HepG2 (cell line): ENCODE data around the gene NUAK2. TPM values are rescaled to one million over a fixed set of nuclear protein-coding genes. Genes with fewer than 3 reads are reported as not detected.

Experiments used
- ATAC-seq: fragments of 200-7000 bp; cut with Tn5 transposase; 3 replicates; pipeline ENCODE4 v1.9.1; 2020; ENCODE audit warnings: mild to moderate bottlenecking, moderate library complexity
- BruUV-seq: library from RNA; stranded (reverse); fragments of 400-500 nt; replicated peaks from 2 replicates; lab custom pipeline; 2021; lab: Mats Ljungman, UMichigan
- CTCF ChIA-PET: fragments of 300-600 bp; formaldehyde crosslinking; extraction: SDS; loops from one replicate; lab custom pipeline; 2021; ENCODE audit warnings: low total read pairs, inconsistent platforms, low intra/inter-chr PET ratio; lab: Yijun Ruan, JAX
- POLR2A ChIA-PET: fragments of 350-600 bp; sonication (Branson Sonifier 250); formaldehyde crosslinking; loops from one replicate; lab custom pipeline; 2020; ENCODE audit warnings: antibody characterized with exemption, inconsistent platforms; lab: Yijun Ruan, JAX
- DNase-seq: peaks from one replicate; pipeline ENCODE4 v3.0.0-alpha.2; 2015; ENCODE audit warnings: low spot score
- FAIRE-seq: peaks from 3 replicates; lab custom pipeline; 2011; peaks lifted over from hg19 to GRCh38; lab: Jason Lieb, UNC
- H2AFZ ChIP-seq: one replicate; pipeline ENCODE4 v1.6.1; 2011; ENCODE audit warnings: low read length, inconsistent platforms
- H3K27ac ChIP-seq: fragments of 300-600 bp; 3 replicates; pipeline ENCODE4 v1.8.0; 2011; ENCODE audit warnings: mixed run types, mild to moderate bottlenecking, mixed read lengths, low read length, inconsistent platforms; ENCODE audit not compliant: insufficient read depth; ENCODE audit errors: extremely low read length
- H3K27me3 ChIP-seq, 2 experiments: fragments of 200-600 bp in 1 of 2; 2 replicates in 1 of 2; 3 replicates in 1 of 2; pipeline versions ENCODE4 v1.6.0 to v1.8.0; 2011; ENCODE audit warnings: low read length in 2 of 2, mild to moderate bottlenecking in 2 of 2, moderate library complexity in 2 of 2, inconsistent platforms in 1 of 2; ENCODE audit not compliant: insufficient read depth in 2 of 2, control insufficient read depth in 1 of 2
- H3K36me3 ChIP-seq, 2 experiments: fragments of 200-600 bp in 1 of 2; replicated peaks in 1 of 2; 2 replicates in 1 of 2; 3 replicates in 1 of 2; pipeline versions ENCODE4 v1.5.1 to v1.8.0; 2011; ENCODE audit warnings: low read length in 2 of 2, inconsistent platforms in 1 of 2; ENCODE audit not compliant: insufficient read depth in 2 of 2, control insufficient read depth in 1 of 2
- H3K4me1 ChIP-seq: 2 replicates; pipeline ENCODE4 v1.5.1; 2012; ENCODE audit warnings: low read length, inconsistent platforms; ENCODE audit not compliant: insufficient read depth
- H3K4me2 ChIP-seq: 2 replicates; pipeline ENCODE4 v1.6.0; 2011; ENCODE audit warnings: low read depth, low read length, inconsistent platforms
- H3K4me3 ChIP-seq, 3 experiments: fragments of 200-600 bp in 1 of 3; sonication (generic), shearing (Covaris generic) in 1 of 3; replicated peaks in 1 of 3; 2 replicates each; pipeline ENCODE4 v1.5.1; 2011 to 2016; ENCODE audit warnings: low read length in 3 of 3, inconsistent platforms in 2 of 3, low read depth in 2 of 3, mild to moderate bottlenecking in 2 of 3, control low read depth in 1 of 3, mixed read lengths in 1 of 3; ENCODE audit not compliant: insufficient read depth in 1 of 3
- H3K79me2 ChIP-seq: one replicate; pipeline ENCODE4 v1.6.1; 2011; ENCODE audit warnings: low read length, inconsistent platforms; ENCODE audit not compliant: insufficient read depth
- H3K9ac ChIP-seq: 2 replicates; pipeline ENCODE4 v1.6.0; 2011; ENCODE audit warnings: mild to moderate bottlenecking, low read depth, low read length, inconsistent platforms; ENCODE audit not compliant: insufficient read depth
- H3K9me3 ChIP-seq: 2 replicates; pipeline ENCODE4 v1.5.1; 2012; ENCODE audit warnings: mild to moderate bottlenecking, low read length
- H4K20me1 ChIP-seq: 2 replicates; pipeline ENCODE4 v1.6.0; 2011; ENCODE audit warnings: inconsistent platforms, mild to moderate bottlenecking, low read length, moderate library complexity; ENCODE audit not compliant: insufficient read depth
- CBX1 ChIP-seq: IDR thresholded peaks from one replicate; pipeline ENCODE4 v1.6.1; 2016; ENCODE audit warnings: antibody characterized with exemption, low read depth
- EED ChIP-seq: sonication (generic); formaldehyde crosslinking; IDR thresholded peaks from 2 replicates; pipeline ENCODE4 v1.5.0; 2020; ENCODE audit warnings: mild to moderate bottlenecking, missing genetic modification reagents
- FOXJ3 ChIP-seq: sonication (generic); formaldehyde crosslinking; IDR thresholded peaks from 2 replicates; pipeline ENCODE4 v1.4.0; 2020; ENCODE audit warnings: missing genetic modification reagents, mild to moderate bottlenecking, borderline replicate concordance
- JARID2 ChIP-seq: sonication (generic); formaldehyde crosslinking; IDR thresholded peaks from 2 replicates; pipeline ENCODE4 v1.8.1; 2023; ENCODE audit warnings: missing genetic modification reagents, inconsistent platforms; ENCODE audit not compliant: insufficient replicate concordance
- KDM4B ChIP-seq: sonication (generic); formaldehyde crosslinking; IDR thresholded peaks from 2 replicates; pipeline ENCODE4 v1.4.0; 2020; ENCODE audit warnings: missing genetic modification reagents
- POLR2AphosphoS2 ChIP-seq: IDR thresholded peaks from 2 replicates; pipeline ENCODE4 v1.6.1; 2011; ENCODE audit warnings: low read depth, low read length, improper control_type of control experiment
- SALL1 ChIP-seq: sonication (generic); formaldehyde crosslinking; IDR thresholded peaks from 2 replicates; pipeline ENCODE4 v1.8.0; 2022; ENCODE audit warnings: mild to moderate bottlenecking, missing genetic modification reagents
- SSRP1 ChIP-seq: IDR thresholded peaks from 2 replicates; pipeline ENCODE4 v1.6.1; 2016; ENCODE audit warnings: control low read depth
- ZNF235 ChIP-seq: sonication (generic); formaldehyde crosslinking; IDR thresholded peaks from 2 replicates; pipeline ENCODE4 v1.8.1; 2023; ENCODE audit warnings: mild to moderate bottlenecking, missing genetic modification reagents, borderline replicate concordance
- ZNF282 ChIP-seq: fragments of 450-650 bp; IDR thresholded peaks from 2 replicates; pipeline ENCODE4 v1.6.1; 2018; ENCODE audit not compliant: partially characterized antibody
- ZNF543 ChIP-seq: sonication (generic); formaldehyde crosslinking; IDR thresholded peaks from 2 replicates; pipeline ENCODE4 v1.4.0; 2020; ENCODE audit warnings: mild to moderate bottlenecking, missing genetic modification reagents
- ZNF567 ChIP-seq: sonication (generic); formaldehyde crosslinking; IDR thresholded peaks from 2 replicates; pipeline ENCODE4 v1.8.1; 2023; ENCODE audit warnings: mild to moderate bottlenecking, missing genetic modification reagents, borderline replicate concordance
- ZNF589 ChIP-seq: sonication (generic); formaldehyde crosslinking; conservative IDR thresholded peaks from 2 replicates; pipeline ENCODE4 v1.8.0; 2022; ENCODE audit warnings: mild to moderate bottlenecking, moderate library complexity, missing genetic modification reagents
- ZNF616 ChIP-seq: sonication (generic); formaldehyde crosslinking; IDR thresholded peaks from 2 replicates; pipeline ENCODE4 v1.5.0; 2020; ENCODE audit warnings: low read depth, mild to moderate bottlenecking, missing genetic modification reagents
- ZNF710 ChIP-seq: sonication (generic); formaldehyde crosslinking; IDR thresholded peaks from 2 replicates; pipeline ENCODE4 v1.5.0; 2020; ENCODE audit warnings: mild to moderate bottlenecking, missing genetic modification reagents, borderline replicate concordance
- ZSCAN21 ChIP-seq: sonication (generic); formaldehyde crosslinking; IDR thresholded peaks from 2 replicates; pipeline ENCODE4 v1.8.0; 2022; ENCODE audit warnings: mild to moderate bottlenecking, missing genetic modification reagents, moderate library complexity, borderline replicate concordance
- WGBS: methylation state at CpG from one replicate; pipeline ENCODE4 v1.1.6; 2017; ENCODE audit warnings: low lambda C conversion rate; 5-methylcytosine and 5-hydroxymethylcytosine counted together
- in situ Hi-C: cut with HindIII; loops from 2 replicates; pipeline ENCODE4 v1.10.0; 2017; ENCODE audit warnings: low pct_unique_long_range_greater_than_20kb; ENCODE audit not compliant: extremely low pct_ligation_motif_present
- intact Hi-C: fragments of 100-400 bp; cut with micrococcal nuclease; formaldehyde crosslinking; loops from one replicate; pipeline ENCODE4 v1.10.0; 2022; ENCODE audit not compliant: unreplicated experiment
- polyA plus RNA-seq, 8 experiments: library from polyadenylated mRNA; depleted of rRNA in 3 of 8; stranded (reverse) in 7 of 8; unstranded in 1 of 8; fragments of >200 nt; fragmentation: Illumina TruSeq in 4 of 8; extraction: Trizol in 4 of 8; gene quantifications; 2 replicates each; pipeline versions ENCODE4 v1.2.1 to v1.2.3, GENCODE V29; 2011 to 2016; ENCODE audit warnings: low read depth in 4 of 8, missing spikeins in 1 of 8, mixed read lengths in 1 of 8; ENCODE audit not compliant: insufficient read depth in 1 of 8
- total RNA-seq, 5 experiments: library from RNA; depleted of rRNA; stranded (reverse); fragments of >200 nt; fragmentation: Illumina TruSeq; extraction: Trizol; gene quantifications; 2 replicates each; pipeline ENCODE4 v1.2.3, GENCODE V29; 2016; ENCODE audit warnings: low read depth in 1 of 5
- TF ChIP-seq, protein P1 (sequence below): sonication (generic); formaldehyde crosslinking; IDR thresholded peaks from 2 replicates; pipeline ENCODE4 v1.8.0; 2022; ENCODE audit warnings: missing genetic modification reagents, mild to moderate bottlenecking, moderate library complexity, borderline replicate concordance
- TF ChIP-seq, protein P2 (sequence below): sonication (generic); formaldehyde crosslinking; IDR thresholded peaks from 2 replicates; pipeline ENCODE4 v1.5.1; 2020; ENCODE audit warnings: mild to moderate bottlenecking, missing genetic modification reagents, moderate library complexity

NUAK2 gene
- total and polyA plus RNA-seq, 2 of the 13 experiments (the other 11 are each of a cell fraction or from before 2014, with no cell fraction given): 0.75 to 1.1 TPM

DNA sequence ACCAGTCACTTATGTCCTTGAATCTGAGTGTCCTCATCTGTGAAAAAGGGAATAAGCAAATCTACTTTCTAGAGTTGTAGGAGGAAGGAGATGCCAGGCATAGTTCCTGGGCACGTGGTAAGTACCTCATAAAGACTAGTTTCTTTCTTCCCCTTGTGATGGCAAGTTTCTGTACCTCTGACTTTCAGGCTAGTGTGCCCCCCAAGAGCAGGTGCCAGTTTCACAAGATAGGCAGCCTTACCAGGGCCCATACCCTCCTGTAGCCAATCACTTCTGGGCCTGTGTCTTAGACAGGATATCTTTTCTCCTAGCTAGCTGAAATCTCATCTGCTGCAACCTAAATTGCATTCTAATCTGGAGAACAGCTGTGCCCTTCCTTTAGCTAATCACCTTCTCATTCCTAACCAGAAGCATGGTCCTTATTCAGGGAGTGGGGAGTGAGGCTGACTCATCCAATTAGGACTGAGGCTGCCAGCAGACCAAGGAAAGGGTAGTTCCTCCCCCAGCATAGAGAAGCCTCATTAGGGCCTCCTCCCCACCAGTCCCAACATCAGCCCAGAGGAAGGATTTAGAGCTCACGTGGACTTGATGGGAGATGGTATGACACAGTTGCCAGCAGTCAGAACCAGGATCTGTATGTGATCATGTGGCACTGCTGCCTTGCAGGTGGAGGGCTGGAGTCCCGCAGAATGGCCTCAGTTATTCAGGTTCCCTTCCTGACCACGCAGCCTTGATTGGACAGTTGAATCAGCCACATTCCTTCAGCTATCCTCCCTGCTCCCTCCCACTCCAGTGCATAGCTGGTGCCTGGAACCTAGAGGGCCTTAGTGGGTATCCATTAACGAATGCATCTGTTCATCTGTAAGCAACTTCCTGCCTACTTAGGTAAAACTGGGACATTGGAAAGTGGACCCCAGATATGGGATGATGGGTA lies 27.3 kb upstream of the NUAK2 start:
- Histone ChIP-seq H3K27me3 (peaks cover 19 to 82% of the 10 kb centered on the region in 2 experiments), H3K4me3 (no peak overlapping the region), H4K20me1 (no peaks in the 10 kb centered on the region), H3K4me1 (peaks cover 9% of the 10 kb centered on the region), H3K27ac (no peak overlapping the region), H2AFZ (no peak overlapping the region), H3K9me3 (no peaks in the 10 kb centered on the region), H3K36me3 (no peaks in the 10 kb centered on the region), H3K9ac (no peak overlapping the region), H3K79me2 (no peaks in the 10 kb centered on the region), H3K4me2 (no peak overlapping the region)
- POLR2A ChIA-PET: no interaction called here
- ATAC-seq (no peak), DNase-seq (no peak), FAIRE-seq (no peak)
- intact Hi-C loops: no loop called here
- in situ Hi-C loops: no loop called here
- CTCF ChIA-PET: no interaction called here
- 0% methylated on average over 2 of the region's 5 CpGs for WGBS
- TF ChIP-seq ZNF589 (no peak), POLR2AphosphoS2 (no peak), SSRP1 (CRISPR knock-in tag) (no peak), SALL1 (CRISPR knock-in tag) (no peak), ZSCAN21 (CRISPR knock-in tag) (no peak), CBX1 (no peak), ZNF235 (CRISPR knock-in tag) (no peak), JARID2 (CRISPR knock-in tag) (no peak), ZNF567 (CRISPR knock-in tag) (no peak), ZNF543 (CRISPR knock-in tag) (no peak), ZNF282 (no peak), FOXJ3 (CRISPR knock-in tag) (no peak), KDM4B (no peak), ZNF616 (no peak), ZNF710 (CRISPR knock-in tag) (no peak), EED (CRISPR knock-in tag) (no peak)
- TF ChIP-seq, protein P1, sequence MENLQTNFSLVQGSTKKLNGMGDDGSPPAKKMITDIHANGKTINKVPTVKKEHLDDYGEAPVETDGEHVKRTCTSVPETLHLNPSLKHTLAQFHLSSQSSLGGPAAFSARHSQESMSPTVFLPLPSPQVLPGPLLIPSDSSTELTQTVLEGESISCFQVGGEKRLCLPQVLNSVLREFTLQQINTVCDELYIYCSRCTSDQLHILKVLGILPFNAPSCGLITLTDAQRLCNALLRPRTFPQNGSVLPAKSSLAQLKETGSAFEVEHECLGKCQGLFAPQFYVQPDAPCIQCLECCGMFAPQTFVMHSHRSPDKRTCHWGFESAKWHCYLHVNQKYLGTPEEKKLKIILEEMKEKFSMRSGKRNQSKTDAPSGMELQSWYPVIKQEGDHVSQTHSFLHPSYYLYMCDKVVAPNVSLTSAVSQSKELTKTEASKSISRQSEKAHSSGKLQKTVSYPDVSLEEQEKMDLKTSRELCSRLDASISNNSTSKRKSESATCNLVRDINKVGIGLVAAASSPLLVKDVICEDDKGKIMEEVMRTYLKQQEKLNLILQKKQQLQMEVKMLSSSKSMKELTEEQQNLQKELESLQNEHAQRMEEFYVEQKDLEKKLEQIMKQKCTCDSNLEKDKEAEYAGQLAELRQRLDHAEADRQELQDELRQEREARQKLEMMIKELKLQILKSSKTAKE: no peak
- TF ChIP-seq, protein P2, sequence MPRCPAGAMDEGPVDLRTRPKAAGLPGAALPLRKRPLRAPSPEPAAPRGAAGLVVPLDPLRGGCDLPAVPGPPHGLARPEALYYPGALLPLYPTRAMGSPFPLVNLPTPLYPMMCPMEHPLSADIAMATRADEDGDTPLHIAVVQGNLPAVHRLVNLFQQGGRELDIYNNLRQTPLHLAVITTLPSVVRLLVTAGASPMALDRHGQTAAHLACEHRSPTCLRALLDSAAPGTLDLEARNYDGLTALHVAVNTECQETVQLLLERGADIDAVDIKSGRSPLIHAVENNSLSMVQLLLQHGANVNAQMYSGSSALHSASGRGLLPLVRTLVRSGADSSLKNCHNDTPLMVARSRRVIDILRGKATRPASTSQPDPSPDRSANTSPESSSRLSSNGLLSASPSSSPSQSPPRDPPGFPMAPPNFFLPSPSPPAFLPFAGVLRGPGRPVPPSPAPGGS: no peak
- no TSS peak for BruUV-seq
